GM19043 (cell line): ENCODE results near the gene CDH3.

ENCODE experiments used
- ATAC-seq: cut with Tn5 transposase; IDR thresholded peaks from one replicate; pipeline ENCODE4 v1.9.1; 2021; ENCODE audit warnings: low read depth; ENCODE audit not compliant: unreplicated experiment

CDH3 gene

GRCh38 chr16:68733570-68733969 lies 88.5 kb downstream of the CDH3 start:
- ATAC-seq: no peak

GRCh38 chr16:68734782-68735181 lies 89.7 kb downstream of the CDH3 start:
- no peak for ATAC-seq

- ATAC-seq: no peak
These were observed 91.5 kb downstream of the CDH3 start for GRCh38 chr16:68736561-68736960.

- ATAC-seq: no peak
These were observed 92.1 kb downstream of the CDH3 start, which contains the start of gene CDH1 for GRCh38 chr16:68737046-68737729. CDH1 (plus strand) TSS chr16:68737292; CDS start chr16:68737416, 124 bp downstream.

GRCh38 chr16:68737730-68738629 lies 92.9 kb downstream of the CDH3 start:
- no peak for ATAC-seq

- ATAC-seq: no peak
These were observed 95.0 kb downstream of the CDH3 start for GRCh38 chr16:68739964-68740627.

- no peak for ATAC-seq
These were observed 95.7 kb downstream of the CDH3 start for GRCh38 chr16:68740628-68741346.

GRCh38 chr16:68743664-68744063 lies 98.6 kb downstream of the CDH3 start:
- no peak for ATAC-seq

GRCh38 chr16:68744744-68745280 lies 99.7 kb downstream of the CDH3 start:
- ATAC-seq: no peak

- no peak for ATAC-seq
These were observed 101.8 kb downstream of the CDH3 start for GRCh38 chr16:68746951-68747350.

- ATAC-seq: no peak
These were observed 104.3 kb downstream of the CDH3 start for GRCh38 chr16:68749432-68749831.
